ENCODE data around the gene LMAN2L. TPM values are rescaled to one million over a fixed set of nuclear protein-coding genes. Genes with fewer than 3 reads are reported as not detected.

The LMAN2L gene
- total RNA-seq, 2 donors from 2014 or later = 13.5 to 24.7 TPM

GRCh38 chr2:96769814-96770213 lies 29.9 kb upstream of the LMAN2L start:
- intact Hi-C loops (cut with DNase I) = no loop called here
- Histone ChIP-seq H3K9ac (ENCODE audit: low read depth in 2 of 2, low read length in 2 of 2) (peak overlapping the region in 1 of 2 donors; percentile 66), H3K36me3 (no peaks in the 10 kb centered on the region), H3K27ac (peak overlapping the region; percentile 78), H3K9me3 (no peaks in the 10 kb centered on the region), H3K27me3 (no peaks in the 10 kb centered on the region), H3K4me1 (peaks cover 40% of the 10 kb centered on the region), H3K4me3 (no peak overlapping the region)
- no peak for TF ChIP-seq CTCF (IDR thresholded peaks at IDR 0.05)
- no peak for DNase-seq

- Histone ChIP-seq H3K4me3 (no peak overlapping the region), H3K27me3 (no peaks in the 10 kb centered on the region), H3K9ac (ENCODE audit: low read depth in 2 of 2, low read length in 2 of 2) (peak overlapping the region in 1 of 2 donors; percentile 83), H3K4me1 (peaks cover 30% of the 10 kb centered on the region), H3K9me3 (no peaks in the 10 kb centered on the region), H3K27ac (peak overlapping the region; percentile 78), H3K36me3 (no peaks in the 10 kb centered on the region)
- TF ChIP-seq CTCF (IDR thresholded peaks at IDR 0.05) = no peak
- intact Hi-C loops (cut with DNase I) = no loop called here
- peak; percentile 77 for DNase-seq
Observed at GRCh38 chr2:96768083-96768561, 28.3 kb upstream of the LMAN2L start.

GRCh38 chr2:96767135-96767871 lies 27.4 kb upstream of the LMAN2L start:
- intact Hi-C loops (cut with DNase I) = no loop called here
- H3K27me3 ChIP-seq = no peaks in the 10 kb centered on the region
- H3K4me1 ChIP-seq = peaks cover 29% of the 10 kb centered on the region
- peak overlapping the region; percentile 78 for H3K27ac ChIP-seq
- TF ChIP-seq CTCF (IDR thresholded peaks at IDR 0.05) = no peak
- no peaks in the 10 kb centered on the region for H3K9me3 ChIP-seq
- peak overlapping the region; percentile 6 for H3K4me3 ChIP-seq
- DNase-seq = peak; percentile 81
- peak overlapping the region; percentile 30 to 83 for H3K9ac ChIP-seq (ENCODE audit: low read depth in 2 of 2, low read length in 2 of 2)
- no peaks in the 10 kb centered on the region for H3K36me3 ChIP-seq

- Histone ChIP-seq H3K4me3 (peak overlapping the region; percentile 74), H3K36me3 (no peaks in the 10 kb centered on the region), H3K27ac (peak overlapping the region; percentile 78), H3K4me1 (peaks cover 19% of the 10 kb centered on the region), H3K27me3 (no peaks in the 10 kb centered on the region), H3K9me3 (no peaks in the 10 kb centered on the region), H3K9ac (ENCODE audit: low read depth in 2 of 2, low read length in 2 of 2) (peak overlapping the region; percentile 69 to 99)
- TF ChIP-seq CTCF (IDR thresholded peaks at IDR 0.05) = no peak
- DNase-seq = no peak
- intact Hi-C loops (cut with DNase I) = loop anchor here (5.0 kb wide), 1 partner anchor 38 kb away; no protein-coding TSS in a partner anchor
Observed at GRCh38 chr2:96764253-96764637, 24.4 kb upstream of the LMAN2L start.

GRCh38 chr2:96763511-96764252 lies 23.8 kb upstream of the LMAN2L start:
- intact Hi-C loops (cut with DNase I) = loop anchor here (5.0 kb wide), 1 partner anchor 39 kb away; no protein-coding TSS in a partner anchor
- DNase-seq = peak; percentile 84
- H3K27me3 ChIP-seq = no peaks in the 10 kb centered on the region
- H3K4me3 ChIP-seq = peak overlapping the region; percentile 74
- H3K9ac ChIP-seq (ENCODE audit: low read depth in 2 of 2, low read length in 2 of 2) = peak overlapping the region; percentile 69 to 99
- no peaks in the 10 kb centered on the region for H3K9me3 ChIP-seq
- H3K4me1 ChIP-seq = peaks cover 19% of the 10 kb centered on the region
- peak overlapping the region; percentile 78 for H3K27ac ChIP-seq
- peak; percentile 50 for TF ChIP-seq CTCF (IDR thresholded peaks at IDR 0.05)
- H3K36me3 ChIP-seq = no peaks in the 10 kb centered on the region

Data from colonic mucosa (tissue), 4 donors.